ENCODE measurements around the gene RAPGEF6.

Gene RAPGEF6

GRCh38 chr5:131389869-131390265 lies 245.2 kb downstream of the RAPGEF6 start:
- no peak for TF ChIP-seq CTCF (IDR thresholded peaks at IDR 0.05; ENCODE audit: low read depth, low read length, poor library complexity, severe bottlenecking)
- no peak for TF ChIP-seq EZH2phosphoT487 (IDR thresholded peaks at IDR 0.05; ENCODE audit: borderline replicate concordance, low read length)

GRCh38 chr5:131389096-131389868 lies 245.7 kb downstream of the RAPGEF6 start:
- Histone ChIP-seq H3K79me2 (ENCODE audit: control insufficient read depth, low read length) (no peaks in the 10 kb centered on the region), H3K27me3 (ENCODE audit: control insufficient read depth, low read length) (no peaks in the 10 kb centered on the region), H4K20me1 (ENCODE audit: control insufficient read depth, insufficient read depth, low read depth, low read length) (no peaks in the 10 kb centered on the region), H3K9me3 (ENCODE audit: control insufficient read depth, insufficient read depth, low read length) (no peaks in the 10 kb centered on the region), H3K27ac (ENCODE audit: low read depth, low read length) (no peak overlapping the region), H3K4me3 (ENCODE audit: low read length) (no peak overlapping the region), H3K4me2 (ENCODE audit: low read length) (no peak overlapping the region), H3K9me2 (replicated peaks; ENCODE audit: control insufficient read depth, low read length) (no peaks in the 10 kb centered on the region), H3K36me3 (ENCODE audit: control insufficient read depth, low read length) (peaks cover 73% of the 10 kb centered on the region), H3F3A (ENCODE audit: control insufficient read depth, insufficient read depth) (no peaks in the 10 kb centered on the region), H3K4me1 (ENCODE audit: control insufficient read depth, low read length) (peaks cover 12% of the 10 kb centered on the region)
- no peak for TF ChIP-seq EZH2phosphoT487 (IDR thresholded peaks at IDR 0.05; ENCODE audit: borderline replicate concordance, low read length)
- no peak for TF ChIP-seq CTCF (IDR thresholded peaks at IDR 0.05; ENCODE audit: low read depth, low read length, poor library complexity, severe bottlenecking)

More at GRCh38 chr5:131389869-131390265, 245.2 kb downstream of the RAPGEF6 start:
- no peak overlapping the region for H3K4me3 ChIP-seq (ENCODE audit: low read length)
- no peaks in the 10 kb centered on the region for H3K27me3 ChIP-seq (ENCODE audit: control insufficient read depth, low read length)
- no peak overlapping the region for H3K27ac ChIP-seq (ENCODE audit: low read depth, low read length)
- no peaks in the 10 kb centered on the region for H4K20me1 ChIP-seq (ENCODE audit: control insufficient read depth, insufficient read depth, low read depth, low read length)
- no peak overlapping the region for H3K4me2 ChIP-seq (ENCODE audit: low read length)
- no peaks in the 10 kb centered on the region for H3K9me3 ChIP-seq (ENCODE audit: control insufficient read depth, insufficient read depth, low read length)
- H3K79me2 ChIP-seq (ENCODE audit: control insufficient read depth, low read length), result no peaks in the 10 kb centered on the region
- no peaks in the 10 kb centered on the region for H3K9me2 ChIP-seq (replicated peaks; ENCODE audit: control insufficient read depth, low read length)
- no peaks in the 10 kb centered on the region for H3F3A ChIP-seq (ENCODE audit: control insufficient read depth, insufficient read depth)
- H3K36me3 ChIP-seq (ENCODE audit: control insufficient read depth, low read length), result peaks cover 78% of the 10 kb centered on the region
- H3K4me1 ChIP-seq (ENCODE audit: control insufficient read depth, low read length), result peaks cover 12% of the 10 kb centered on the region

GRCh38 chr5:131387255-131387654 lies 247.8 kb downstream of the RAPGEF6 start:
- H3F3A ChIP-seq (ENCODE audit: control insufficient read depth, insufficient read depth), result no peaks in the 10 kb centered on the region
- no peak overlapping the region for H3K4me2 ChIP-seq (ENCODE audit: low read length)
- no peak overlapping the region for H3K4me3 ChIP-seq (ENCODE audit: low read length)
- H4K20me1 ChIP-seq (ENCODE audit: control insufficient read depth, insufficient read depth, low read depth, low read length), result no peaks in the 10 kb centered on the region
- H3K4me1 ChIP-seq (ENCODE audit: control insufficient read depth, low read length), result peaks cover 21% of the 10 kb centered on the region
- TF ChIP-seq EZH2phosphoT487 (IDR thresholded peaks at IDR 0.05; ENCODE audit: borderline replicate concordance, low read length) (no peak), CTCF (IDR thresholded peaks at IDR 0.05; ENCODE audit: low read depth, low read length, poor library complexity, severe bottlenecking) (no peak)
- H3K79me2 ChIP-seq (ENCODE audit: control insufficient read depth, low read length), result peaks cover 15% of the 10 kb centered on the region
- no peaks in the 10 kb centered on the region for H3K27me3 ChIP-seq (ENCODE audit: control insufficient read depth, low read length)
- H3K9me2 ChIP-seq (replicated peaks; ENCODE audit: control insufficient read depth, low read length), result no peaks in the 10 kb centered on the region
- H3K36me3 ChIP-seq (ENCODE audit: control insufficient read depth, low read length), result peaks cover 55% of the 10 kb centered on the region
- H3K9me3 ChIP-seq (ENCODE audit: control insufficient read depth, insufficient read depth, low read length), result no peaks in the 10 kb centered on the region
- no peak overlapping the region for H3K27ac ChIP-seq (ENCODE audit: low read depth, low read length)
